GM10847 (cell line): ENCODE results near the gene GRIK5.

ENCODE experiments used
- POLR2A ChIP-seq: IDR thresholded peaks from 2 replicates; pipeline ENCODE4 v1.6.1; 2011; ENCODE audit not compliant: insufficient read length; ENCODE audit errors: extremely low read depth

GRIK5 gene

GRCh38 chr19:42023121-42023942 is 46.7 kb downstream of the GRIK5 start:
- TF ChIP-seq POLR2A, result no peak

- TF ChIP-seq POLR2A, result no peak
Observed at GRCh38 chr19:42022616-42023015, 47.4 kb downstream of the GRIK5 start.

- no peak for TF ChIP-seq POLR2A
Observed at GRCh38 chr19:42021185-42021584, 48.8 kb downstream of the GRIK5 start.

GRCh38 chr19:42018503-42019193 is 51.4 kb downstream of the GRIK5 start:
- TF ChIP-seq POLR2A, result no peak

GRCh38 chr19:42017040-42017439 is 53.0 kb downstream of the GRIK5 start:
- TF ChIP-seq POLR2A, result no peak

- TF ChIP-seq POLR2A, result no peak
Observed at GRCh38 chr19:42010245-42011126, 59.5 kb downstream of the GRIK5 start.

- TF ChIP-seq POLR2A, result no peak
Observed at GRCh38 chr19:42006569-42006968, 63.4 kb downstream of the GRIK5 start.

GRCh38 chr19:42005504-42005903 is 64.5 kb downstream of the GRIK5 start:
- TF ChIP-seq POLR2A, result no peak

GRCh38 chr19:42003506-42004294 is 66.3 kb downstream of the GRIK5 start:
- no peak for TF ChIP-seq POLR2A

- TF ChIP-seq POLR2A, result no peak
Observed at GRCh38 chr19:41999878-42000208, 70.2 kb downstream of the GRIK5 start.

- no peak for TF ChIP-seq POLR2A
Observed at GRCh38 chr19:41999071-41999877, 70.7 kb downstream of the GRIK5 start.

- TF ChIP-seq POLR2A, result no peak
Observed at GRCh38 chr19:41998246-41999020, 71.6 kb downstream of the GRIK5 start.

- TF ChIP-seq POLR2A, result no peak
Observed at GRCh38 chr19:41997851-41998229, 72.2 kb downstream of the GRIK5 start.
